Measurements from ENCODE around the gene PRXL2C. TPM values are rescaled to one million over a fixed set of nuclear protein-coding genes. Genes with fewer than 3 reads are reported as not detected.

Gene PRXL2C
- total RNA-seq, 1 experiment from 2014 or later: 15.2 TPM

GRCh38 chr9:96611302-96611701, 43.8 kb downstream of the PRXL2C start:
- Histone ChIP-seq H3K9ac (ENCODE audit: low read length) (no peak overlapping the region), H3K79me2 (ENCODE audit: low read length) (peaks cover 74% of the 10 kb centered on the region), H3K9me3 (ENCODE audit: low read length) (no peaks in the 10 kb centered on the region), H3K9me2 (replicated peaks; ENCODE audit: low read length) (no peaks in the 10 kb centered on the region), H3K4me1 (ENCODE audit: insufficient read depth, low read length) (peaks cover 26% of the 10 kb centered on the region), H3F3A (ENCODE audit: low read length, unreplicated experiment) (no peaks in the 10 kb centered on the region), H3K36me3 (ENCODE audit: low read depth, low read length) (no peaks in the 10 kb centered on the region), H3K4me2 (ENCODE audit: low read length) (peak overlapping the region; percentile 66), H3K4me3 (ENCODE audit: low read length) (0 out of 2 replicates have a peak overlapping the region, but pooled peaks have one; percentile 40), H3K27ac (ENCODE audit: low read length) (peak overlapping the region; percentile 55), H4K20me1 (ENCODE audit: low read length) (no peaks in the 10 kb centered on the region), H3K27me3 (ENCODE audit: low read length) (no peaks in the 10 kb centered on the region), H2AFZ (ENCODE audit: low read length) (no peak overlapping the region)
- POLR2A ChIA-PET (ENCODE audit: unreplicated experiment): interaction anchor here (0.7 kb wide), 1 partner anchor 947 kb away, joined by 8 read pairs; no protein-coding TSS in a partner anchor
- TF ChIP-seq EZH2phosphoT487 (IDR thresholded peaks at IDR 0.05; ENCODE audit: borderline replicate concordance, low read length): no peak
- no peak for TF ChIP-seq EZH2 (IDR thresholded peaks at IDR 0.05; ENCODE audit: low read length, unreplicated experiment)
- TF ChIP-seq CTCF (conservative IDR thresholded peaks at IDR 0.05; ENCODE audit: low read depth, low read length): no peak
- CTCF ChIA-PET: no interaction called here
- intact Hi-C loops (cut with micrococcal nuclease): no loop called here
- ATAC-seq (no peak), DNase-seq (no peak)
- no TSS peak for BruUV-seq (replicated peaks)

GRCh38 chr9:96609732-96610131, 45.4 kb downstream of the PRXL2C start:
- no peaks in the 10 kb centered on the region for H3K27me3 ChIP-seq (ENCODE audit: low read length)
- peaks cover 26% of the 10 kb centered on the region for H3K4me1 ChIP-seq (ENCODE audit: insufficient read depth, low read length)
- H3K79me2 ChIP-seq (ENCODE audit: low read length): peaks cover 58% of the 10 kb centered on the region
- intact Hi-C loops (cut with micrococcal nuclease): no loop called here
- H4K20me1 ChIP-seq (ENCODE audit: low read length): no peaks in the 10 kb centered on the region
- H3K4me3 ChIP-seq (ENCODE audit: low read length): no peak overlapping the region
- H3F3A ChIP-seq (ENCODE audit: low read length, unreplicated experiment): no peaks in the 10 kb centered on the region
- no peak overlapping the region for H2AFZ ChIP-seq (ENCODE audit: low read length)
- CTCF ChIA-PET: no interaction called here
- DNase-seq (no peak), ATAC-seq (no peak)
- no peak for TF ChIP-seq EZH2 (IDR thresholded peaks at IDR 0.05; ENCODE audit: low read length, unreplicated experiment)
- TF ChIP-seq EZH2phosphoT487 (IDR thresholded peaks at IDR 0.05; ENCODE audit: borderline replicate concordance, low read length): no peak
- no peak for TF ChIP-seq CTCF (conservative IDR thresholded peaks at IDR 0.05; ENCODE audit: low read depth, low read length)
- H3K9ac ChIP-seq (ENCODE audit: low read length): no peak overlapping the region
- POLR2A ChIA-PET (ENCODE audit: unreplicated experiment): no interaction called here
- H3K4me2 ChIP-seq (ENCODE audit: low read length): no peak overlapping the region
- BruUV-seq (replicated peaks): no TSS peak
- no peaks in the 10 kb centered on the region for H3K9me3 ChIP-seq (ENCODE audit: low read length)
- no peaks in the 10 kb centered on the region for H3K36me3 ChIP-seq (ENCODE audit: low read depth, low read length)
- no peaks in the 10 kb centered on the region for H3K9me2 ChIP-seq (replicated peaks; ENCODE audit: low read length)
- H3K27ac ChIP-seq (ENCODE audit: low read length): no peak overlapping the region

GRCh38 chr9:96607971-96608370, 47.1 kb downstream of the PRXL2C start:
- POLR2A ChIA-PET (ENCODE audit: unreplicated experiment): no interaction called here
- ATAC-seq (no peak), DNase-seq (no peak)
- Histone ChIP-seq H2AFZ (ENCODE audit: low read length) (no peak overlapping the region), H3K4me2 (ENCODE audit: low read length) (no peak overlapping the region), H3K4me1 (ENCODE audit: insufficient read depth, low read length) (peaks cover 24% of the 10 kb centered on the region), H4K20me1 (ENCODE audit: low read length) (no peaks in the 10 kb centered on the region), H3K79me2 (ENCODE audit: low read length) (peaks cover 40% of the 10 kb centered on the region), H3K9me2 (replicated peaks; ENCODE audit: low read length) (no peaks in the 10 kb centered on the region), H3K9me3 (ENCODE audit: low read length) (no peaks in the 10 kb centered on the region), H3K27ac (ENCODE audit: low read length) (no peak overlapping the region), H3K9ac (ENCODE audit: low read length) (no peak overlapping the region), H3K4me3 (ENCODE audit: low read length) (no peak overlapping the region), H3F3A (ENCODE audit: low read length, unreplicated experiment) (no peaks in the 10 kb centered on the region), H3K36me3 (ENCODE audit: low read depth, low read length) (no peaks in the 10 kb centered on the region), H3K27me3 (ENCODE audit: low read length) (no peaks in the 10 kb centered on the region)
- intact Hi-C loops (cut with micrococcal nuclease): no loop called here
- no peak for TF ChIP-seq EZH2 (IDR thresholded peaks at IDR 0.05; ENCODE audit: low read length, unreplicated experiment)
- TF ChIP-seq EZH2phosphoT487 (IDR thresholded peaks at IDR 0.05; ENCODE audit: borderline replicate concordance, low read length): no peak
- TF ChIP-seq CTCF (conservative IDR thresholded peaks at IDR 0.05; ENCODE audit: low read depth, low read length): no peak
- no TSS peak for BruUV-seq (replicated peaks)
- CTCF ChIA-PET: no interaction called here
